ENCODE measurements around the gene RANBP9.

Gene RANBP9

GRCh38 chr6:13648850-13649249 is 62.8 kb downstream of the RANBP9 start:
- no peak for DNase-seq

- DNase-seq = no peak
Measured at GRCh38 chr6:13643125-13643524, 68.5 kb downstream of the RANBP9 start.

- DNase-seq = no peak
Measured at GRCh38 chr6:13641315-13641714, 70.3 kb downstream of the RANBP9 start.

GRCh38 chr6:13638626-13639025 is 73.0 kb downstream of the RANBP9 start:
- no peak for DNase-seq

GRCh38 chr6:13638014-13638413 is 73.6 kb downstream of the RANBP9 start:
- DNase-seq = no peak

- peak in 1 of 5 donors; percentile 39 for DNase-seq
Measured at GRCh38 chr6:13635948-13636658, 75.5 kb downstream of the RANBP9 start.

GRCh38 chr6:13633343-13633742 is 78.3 kb downstream of the RANBP9 start:
- DNase-seq = no peak

- no peak for DNase-seq
Measured at GRCh38 chr6:13630499-13630898, 81.1 kb downstream of the RANBP9 start.

GRCh38 chr6:13629459-13630116 is 82.0 kb downstream of the RANBP9 start:
- DNase-seq = no peak

- DNase-seq = peak in 2 of 5 donors; percentile 9 to 20
Measured at GRCh38 chr6:13624871-13625288, 86.8 kb downstream of the RANBP9 start.

GRCh38 chr6:13617066-13617465 is 94.6 kb downstream of the RANBP9 start:
- no peak for DNase-seq

GRCh38 chr6:13615792-13616120 is 95.9 kb downstream of the RANBP9 start:
- DNase-seq = peak; percentile 16 to 47 (median 24)

- peak; percentile 96 to 99 (median 98) for DNase-seq
Measured at GRCh38 chr6:13614926-13615791, 96.5 kb downstream of the RANBP9 start, which contains the start of gene NOL7. Gene NOL7 (plus strand): TSS chr6:13615335. CDS start chr6:13615359, 24 bp downstream.

GRCh38 chr6:13614126-13614925 is 97.3 kb downstream of the RANBP9 start:
- DNase-seq = peak in 2 of 5 donors; percentile 9 to 30

GRCh38 chr6:13613029-13613594 is 98.5 kb downstream of the RANBP9 start:
- no peak for DNase-seq

GRCh38 chr6:13611715-13612114 is 99.9 kb downstream of the RANBP9 start:
- DNase-seq = peak in 1 of 5 donors; percentile 23

GRCh38 chr6:13605634-13606033 is 106.0 kb downstream of the RANBP9 start:
- no peak for DNase-seq

- DNase-seq = no peak
Measured at GRCh38 chr6:13604546-13605416, 106.9 kb downstream of the RANBP9 start.

GRCh38 chr6:13604135-13604534 is 107.5 kb downstream of the RANBP9 start:
- DNase-seq = no peak

- no peak for DNase-seq
Measured at GRCh38 chr6:13600036-13600435, 111.6 kb downstream of the RANBP9 start.

- no peak for DNase-seq
Measured at GRCh38 chr6:13597073-13597472, 114.6 kb downstream of the RANBP9 start.

Data from T-helper 1 cell (primary cell).